GM19043 (cell line): Measurements from ENCODE around the gene KLRC4.
A peak's percentile ranks its signal among the peaks of the same experiment; 100 is the strongest.
"Not testable (repeated sequence)": the region's sequence is repeated elsewhere in the genome, so short reads cannot be mapped to it uniquely, and the experiment has no call there.

ENCODE experiments used
- ATAC-seq: cut with Tn5 transposase; IDR thresholded peaks from one replicate; pipeline ENCODE4 v1.9.1; 2021; ENCODE audit warnings: low read depth; ENCODE audit not compliant: unreplicated experiment

The KLRC4 gene

DNA sequence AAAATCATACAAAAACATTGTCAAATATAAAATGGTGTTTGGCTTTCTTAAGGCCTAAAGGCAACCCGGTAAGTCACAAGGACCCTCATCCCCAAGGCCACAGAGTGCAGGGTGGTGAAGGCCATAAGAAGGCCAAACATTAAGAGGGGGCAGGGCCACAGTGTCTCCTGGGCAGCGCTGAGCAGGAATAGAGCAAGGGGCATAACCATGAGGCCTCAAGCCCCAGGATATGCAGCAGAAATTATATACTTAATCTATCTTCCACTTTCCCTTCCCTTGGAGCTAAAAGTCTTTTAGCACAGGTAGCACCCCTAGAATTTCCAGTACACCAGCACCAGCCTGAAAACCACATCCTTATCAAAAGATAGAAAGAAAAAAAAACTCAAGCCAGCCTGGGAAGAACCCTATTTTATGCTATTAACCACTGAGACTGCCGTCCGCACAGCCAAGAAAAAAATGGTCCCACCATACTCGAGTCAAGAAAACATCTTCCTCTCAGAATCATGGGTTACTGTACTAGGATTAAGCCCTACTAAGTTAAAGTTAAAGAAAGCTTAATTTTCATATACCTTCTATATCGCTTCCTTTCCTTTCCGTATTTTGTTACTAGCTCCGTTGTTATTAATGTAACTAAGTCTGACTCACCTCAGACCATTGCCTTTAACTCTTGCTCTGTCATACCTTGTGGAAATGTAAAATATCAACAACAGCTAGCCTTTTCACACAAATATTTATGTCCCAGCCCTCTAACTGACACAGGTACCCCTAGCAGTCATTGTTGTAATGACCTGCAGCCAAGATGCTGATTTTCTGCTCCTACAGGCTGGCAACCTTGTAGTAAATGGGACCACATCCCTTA is 39.8 kb downstream of the KLRC4 start:
- no peak for ATAC-seq

- no peak for ATAC-seq
Measured at GRCh38 chr12:10368206-10369171, 41.1 kb downstream of the KLRC4 start.

DNA sequence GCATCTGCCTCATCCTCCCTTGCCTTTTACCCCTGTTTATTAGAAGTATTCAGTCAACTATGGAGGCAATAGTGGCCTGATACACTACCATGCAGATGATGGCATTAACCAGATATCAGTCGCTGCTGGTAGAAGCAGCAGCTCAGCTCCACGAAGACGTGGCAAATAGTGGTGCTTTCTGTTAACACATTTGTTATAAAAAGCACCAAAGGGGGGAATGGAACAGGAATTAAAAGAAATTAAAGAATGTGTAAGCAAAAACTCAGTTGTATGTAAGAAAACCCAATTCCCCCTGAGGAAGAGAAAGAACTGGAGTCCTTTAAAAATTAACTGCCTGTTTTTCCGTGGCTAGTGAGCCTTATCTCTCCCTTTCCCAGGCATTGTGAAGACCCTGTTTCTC is 41.8 kb downstream of the KLRC4 start:
- not testable (repeated sequence) for ATAC-seq

DNA sequence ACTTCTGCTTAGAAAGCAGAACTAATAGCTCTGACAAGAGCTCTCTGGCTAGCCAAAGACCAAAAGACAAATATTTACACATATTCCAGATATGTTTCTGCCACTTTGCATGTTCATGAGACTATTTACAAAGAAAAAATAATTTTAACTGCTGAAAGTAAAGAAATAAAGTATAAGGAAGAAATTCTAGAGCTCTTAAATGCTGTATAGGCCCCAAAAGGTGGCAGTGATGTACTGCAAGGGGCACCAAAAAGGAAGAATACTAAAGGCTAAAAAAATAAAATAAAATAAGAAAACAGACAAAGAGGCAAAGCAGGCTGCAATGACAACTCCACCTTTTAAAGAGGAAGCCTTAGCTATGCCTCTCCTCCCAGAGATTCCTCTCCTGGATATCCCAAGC is 42.7 kb downstream of the KLRC4 start:
- ATAC-seq = no peak

DNA sequence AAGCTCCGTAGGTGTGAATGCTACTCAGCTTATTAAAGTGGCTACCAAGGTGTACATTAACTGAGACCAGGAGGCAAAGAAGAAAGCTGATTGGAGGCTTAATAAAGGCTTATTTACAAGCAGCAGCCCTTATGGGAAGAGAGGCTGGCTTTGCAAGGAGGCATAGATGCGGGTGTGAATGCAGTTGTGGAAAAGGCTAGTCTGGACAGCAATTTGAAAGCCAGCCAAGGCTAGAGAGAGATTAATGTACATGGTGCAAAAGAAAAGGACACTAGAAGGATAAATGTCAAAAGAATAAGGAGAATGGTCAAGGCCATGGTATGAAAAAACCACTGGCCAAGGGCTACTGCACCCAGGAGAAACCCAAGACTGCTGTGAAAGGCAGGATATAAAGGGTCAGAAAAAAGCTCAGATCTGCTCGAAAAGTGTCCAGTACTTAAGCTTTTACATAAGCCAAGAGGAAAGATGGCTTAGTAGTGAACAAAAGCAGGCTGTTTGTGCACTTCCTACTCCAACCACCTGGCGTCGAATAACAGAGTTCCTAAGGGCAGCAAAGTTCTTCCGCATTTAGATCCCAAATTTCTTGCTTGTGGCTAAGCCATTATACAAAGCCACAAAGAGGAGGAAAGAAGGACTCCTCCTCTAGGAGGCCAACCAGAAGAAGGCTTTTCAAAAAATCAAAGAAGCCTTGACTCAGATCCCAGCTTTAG is 43.7 kb downstream of the KLRC4 start:
- no peak for ATAC-seq

GRCh38 chr12:10364815-10365622 is 44.5 kb downstream of the KLRC4 start:
- peak; percentile 39 for ATAC-seq

DNA sequence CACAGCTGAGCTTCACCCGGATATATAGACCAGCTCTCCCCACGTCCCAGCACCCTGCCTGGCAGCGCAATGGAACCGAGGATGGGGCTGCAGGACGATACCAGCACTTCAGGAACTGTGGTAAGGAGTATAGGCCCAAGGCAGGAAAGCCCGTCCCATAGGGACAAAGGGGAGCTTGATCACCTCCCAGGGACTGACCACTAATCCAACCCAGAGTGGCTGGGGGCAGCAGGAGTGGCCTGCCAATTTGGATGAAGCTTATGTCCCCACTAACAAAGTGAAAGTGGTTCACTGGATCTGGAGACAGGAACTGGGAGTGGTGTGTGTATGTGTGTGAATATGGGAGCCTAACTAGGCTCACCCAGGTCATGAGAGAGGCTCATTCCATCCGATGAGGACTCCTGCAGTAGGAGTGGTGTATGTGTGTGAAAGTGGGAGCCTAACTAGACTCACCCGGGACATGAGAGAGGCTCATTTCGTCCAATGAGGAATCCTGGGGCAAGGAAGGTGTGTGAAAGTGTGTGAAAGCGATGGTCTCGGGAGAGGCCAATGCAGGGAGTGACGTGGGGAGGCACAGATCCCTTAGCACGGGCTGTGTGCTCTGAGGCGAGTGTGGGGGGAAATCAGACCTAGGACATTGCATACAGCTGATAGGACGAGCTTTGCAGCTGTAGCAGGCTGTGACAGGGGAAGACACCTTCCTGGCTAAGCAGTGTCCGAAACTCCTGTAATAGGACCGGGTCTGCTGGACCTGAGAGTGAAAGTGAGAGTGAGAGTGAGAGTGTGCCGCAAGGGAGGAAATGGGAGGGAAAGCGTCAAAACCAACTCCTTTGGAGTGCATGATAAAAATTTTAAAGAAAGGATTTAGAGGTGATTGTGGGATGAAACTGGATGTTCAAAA is 45.4 kb downstream of the KLRC4 start:
- peak; percentile 87 for ATAC-seq

DNA sequence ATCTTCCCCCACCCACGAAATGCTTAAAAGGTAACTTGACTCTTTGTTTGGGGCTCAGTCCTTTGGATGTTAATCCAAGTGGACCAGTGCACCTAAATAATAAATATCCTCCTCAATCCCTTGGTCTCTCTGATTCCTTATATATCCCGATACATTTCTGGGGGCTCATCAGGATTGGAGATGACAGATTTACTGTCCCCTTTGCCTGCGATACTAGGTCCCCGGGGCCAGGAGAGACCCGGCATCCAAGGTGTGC is 46.0 kb downstream of the KLRC4 start:
- ATAC-seq = no peak

- ATAC-seq = no peak
Measured at GRCh38 chr12:10362828-10363657, 46.5 kb downstream of the KLRC4 start.

- ATAC-seq = no peak
Measured at GRCh38 chr12:10362325-10362724, 47.2 kb downstream of the KLRC4 start.

GRCh38 chr12:10361622-10362021 is 47.9 kb downstream of the KLRC4 start:
- no peak for ATAC-seq

DNA sequence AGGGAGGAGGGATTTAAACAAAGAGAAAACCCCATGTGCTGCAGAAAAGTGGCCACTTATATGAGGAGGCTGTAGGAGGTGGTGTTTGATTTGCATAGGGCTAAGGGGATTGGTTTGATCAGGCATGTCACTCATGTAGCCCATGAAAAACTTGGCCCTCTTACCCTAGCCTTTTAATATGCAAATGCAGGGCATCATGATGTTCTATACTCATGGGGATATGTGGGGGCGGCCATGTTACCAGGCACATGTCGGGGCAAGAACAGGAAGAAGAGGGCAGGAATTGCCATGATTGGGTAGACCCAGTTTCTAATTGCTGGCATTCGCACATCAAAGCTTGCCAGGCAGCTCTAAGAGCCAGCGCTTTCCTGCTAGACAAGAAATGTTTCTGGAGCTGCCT is 48.5 kb downstream of the KLRC4 start:
- no peak for ATAC-seq

- no peak for ATAC-seq
Measured at GRCh38 chr12:10358969-10359368, 50.6 kb downstream of the KLRC4 start.

DNA sequence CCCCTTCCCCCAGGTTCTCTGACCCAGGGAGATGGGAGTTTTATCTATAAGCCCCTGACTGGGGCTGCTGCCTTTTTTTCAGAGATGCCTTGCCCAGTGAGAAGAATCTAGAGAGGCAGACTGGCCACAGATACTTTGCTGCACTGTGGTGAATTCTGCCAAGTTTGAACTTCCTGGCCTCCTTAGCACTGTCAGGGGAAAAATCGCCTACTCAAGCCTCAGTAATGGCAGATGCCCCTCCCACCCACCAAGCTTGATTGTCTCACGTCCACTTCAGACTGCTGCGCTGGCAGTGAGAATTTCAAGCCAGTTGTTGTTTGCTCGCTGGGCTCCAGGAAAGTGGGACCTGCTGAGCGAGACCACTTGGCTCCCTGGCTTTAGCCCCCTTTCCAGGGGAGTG is 51.4 kb downstream of the KLRC4 start:
- no peak for ATAC-seq
